ENCODE measurements around the gene PRR14.
"Not testable (repeated sequence)": the region's sequence is repeated elsewhere in the genome, so short reads cannot be mapped to it uniquely, and the experiment has no call there.

The PRR14 gene

GRCh38 chr16:30691907-30692306, 41.1 kb downstream of the PRR14 start:
- DNase-seq (ENCODE audit: low read depth), result no peak
- no peak overlapping the region for H3K4me3 ChIP-seq (ENCODE audit: control insufficient read depth, low read depth, low read length)
- TF ChIP-seq CTCF (conservative IDR thresholded peaks at IDR 0.05; ENCODE audit: control insufficient read depth, insufficient read depth, low read depth, low read length), result no peak

GRCh38 chr16:30692396-30693064, 41.8 kb downstream of the PRR14 start:
- no peak for DNase-seq (ENCODE audit: low read depth)
- H3K4me3 ChIP-seq (ENCODE audit: control insufficient read depth, low read depth, low read length), result no peak overlapping the region
- TF ChIP-seq CTCF (conservative IDR thresholded peaks at IDR 0.05; ENCODE audit: control insufficient read depth, insufficient read depth, low read depth, low read length), result no peak

- DNase-seq (ENCODE audit: low read depth), result no peak
- no peak overlapping the region for H3K4me3 ChIP-seq (ENCODE audit: control insufficient read depth, low read depth, low read length)
- TF ChIP-seq CTCF (conservative IDR thresholded peaks at IDR 0.05; ENCODE audit: control insufficient read depth, insufficient read depth, low read depth, low read length), result no peak
Measured at GRCh38 chr16:30694926-30695693, 44.4 kb downstream of the PRR14 start.

GRCh38 chr16:30696646-30697045, 45.9 kb downstream of the PRR14 start:
- not testable (repeated sequence) for H3K4me3 ChIP-seq (ENCODE audit: control insufficient read depth, low read depth, low read length)

GRCh38 chr16:30697264-30698138, 46.7 kb downstream of the PRR14 start:
- DNase-seq (ENCODE audit: low read depth), result no peak
- no peak for TF ChIP-seq CTCF (conservative IDR thresholded peaks at IDR 0.05; ENCODE audit: control insufficient read depth, insufficient read depth, low read depth, low read length)
- H3K4me3 ChIP-seq (ENCODE audit: control insufficient read depth, low read depth, low read length), result peak overlapping the region; percentile 86

More at GRCh38 chr16:30696646-30697045, 45.9 kb downstream of the PRR14 start:
- not testable (repeated sequence) for DNase-seq (ENCODE audit: low read depth)

GRCh38 chr16:30698139-30698815, 47.5 kb downstream of the PRR14 start:
- DNase-seq (ENCODE audit: low read depth), result peak; percentile 96
- peak overlapping the region; percentile 86 for H3K4me3 ChIP-seq (ENCODE audit: control insufficient read depth, low read depth, low read length)

More at GRCh38 chr16:30698139-30698815, 47.5 kb downstream of the PRR14 start:
- TF ChIP-seq CTCF (conservative IDR thresholded peaks at IDR 0.05; ENCODE audit: control insufficient read depth, insufficient read depth, low read depth, low read length), result no peak

Measured in fibroblast of mammary gland (primary cell).